Progenitor cell of endocrine pancreas (in vitro differentiated cells): ENCODE data around the gene STXBP6. TPM values are rescaled to one million over a fixed set of nuclear protein-coding genes. Genes with fewer than 3 reads are reported as not detected.

Source experiments
- DNase-seq: peaks from one replicate; pipeline ENCODE4 v3.0.0; 2021; ENCODE audit warnings: low spot score; ENCODE audit not compliant: unreplicated experiment
- H3K27ac Mint-ChIP-seq: 2 replicates; pipeline ENCODE4 v1.8.0; 2021; ENCODE audit warnings: mild to moderate bottlenecking, moderate library complexity, mixed read lengths
- H3K27me3 Mint-ChIP-seq: 2 replicates; pipeline ENCODE4 v1.8.0; 2021; ENCODE audit warnings: mixed read lengths
- H3K36me3 Mint-ChIP-seq: 2 replicates; pipeline ENCODE4 v1.8.0; 2022; ENCODE audit warnings: mixed read lengths; ENCODE audit not compliant: insufficient read depth
- H3K4me1 Mint-ChIP-seq: 2 replicates; pipeline ENCODE4 v1.8.0; 2021; ENCODE audit warnings: low read depth, mixed read lengths
- H3K4me3 Mint-ChIP-seq: 2 replicates; pipeline ENCODE4 v1.8.0; 2021; ENCODE audit warnings: low read depth, mild to moderate bottlenecking, moderate library complexity, mixed read lengths
- H3K9me3 Mint-ChIP-seq: 2 replicates; pipeline ENCODE4 v1.8.0; 2021; ENCODE audit warnings: low read depth, mixed read lengths
- CTCF ChIP-seq: fragments of 200-600 bp; sonication (generic); IDR thresholded peaks from one replicate; pipeline ENCODE4 v1.5.0; 2021; ENCODE audit warnings: antibody characterized with exemption, mild to moderate bottlenecking; ENCODE audit not compliant: unreplicated experiment
- total RNA-seq: library from RNA; stranded (reverse); gene quantifications from 2 replicates; pipeline ENCODE4 v1.2.1, GENCODE V29; 2021

Gene STXBP6
- total RNA-seq, 1 donor from 2014 or later, result 11.9 TPM

- H3K9me3 Mint-ChIP-seq, result no peaks in the 10 kb centered on the region
- H3K4me1 Mint-ChIP-seq, result peaks cover 42% of the 10 kb centered on the region
- peak overlapping the region; percentile 71 for H3K27ac Mint-ChIP-seq
- TF ChIP-seq CTCF, result no peak
- H3K4me3 Mint-ChIP-seq, result no peak overlapping the region
- no peak for DNase-seq
- no peaks in the 10 kb centered on the region for H3K27me3 Mint-ChIP-seq
- H3K36me3 Mint-ChIP-seq, result no peaks in the 10 kb centered on the region
These were observed 231.1 kb downstream of the STXBP6 start for GRCh38 chr14:24818823-24819341.

DNA sequence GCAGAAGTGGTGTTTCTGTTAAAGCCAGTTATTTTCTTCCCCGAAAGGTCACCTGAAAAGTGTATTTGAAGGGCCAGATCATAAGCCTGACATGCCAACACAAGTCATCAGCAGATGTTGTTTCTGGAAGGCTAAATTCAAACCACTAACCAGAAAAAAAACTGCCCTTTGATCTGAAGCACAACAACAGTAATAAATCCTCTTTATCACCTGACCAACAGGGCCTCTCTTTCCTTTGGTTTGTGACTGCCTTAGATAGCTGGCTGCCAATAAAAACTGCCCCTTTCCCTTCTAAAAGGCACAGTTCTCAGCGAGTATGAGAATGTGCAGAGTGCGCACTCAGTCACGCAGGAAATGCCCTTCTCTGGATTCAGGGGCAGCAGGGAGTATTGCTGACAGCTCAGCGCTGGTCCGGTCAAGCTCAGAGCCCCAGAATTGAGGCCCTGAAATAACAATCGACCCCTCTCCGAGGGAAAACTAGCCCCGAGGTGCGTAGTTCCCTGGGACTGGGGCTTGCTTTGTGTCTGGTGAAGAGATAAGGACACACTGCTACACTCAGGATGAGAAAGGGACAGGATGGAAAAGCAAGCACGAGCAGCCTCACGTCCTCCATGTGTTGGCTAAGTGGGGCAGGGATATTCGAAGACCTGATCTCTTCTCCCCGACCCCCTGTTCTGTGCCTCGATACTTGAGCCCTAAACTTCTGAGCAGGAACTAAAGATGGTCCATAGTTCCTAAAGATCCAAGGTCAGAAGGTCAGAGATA, 231.7 kb downstream of the STXBP6 start:
- H3K9me3 Mint-ChIP-seq, result no peaks in the 10 kb centered on the region

DNA sequence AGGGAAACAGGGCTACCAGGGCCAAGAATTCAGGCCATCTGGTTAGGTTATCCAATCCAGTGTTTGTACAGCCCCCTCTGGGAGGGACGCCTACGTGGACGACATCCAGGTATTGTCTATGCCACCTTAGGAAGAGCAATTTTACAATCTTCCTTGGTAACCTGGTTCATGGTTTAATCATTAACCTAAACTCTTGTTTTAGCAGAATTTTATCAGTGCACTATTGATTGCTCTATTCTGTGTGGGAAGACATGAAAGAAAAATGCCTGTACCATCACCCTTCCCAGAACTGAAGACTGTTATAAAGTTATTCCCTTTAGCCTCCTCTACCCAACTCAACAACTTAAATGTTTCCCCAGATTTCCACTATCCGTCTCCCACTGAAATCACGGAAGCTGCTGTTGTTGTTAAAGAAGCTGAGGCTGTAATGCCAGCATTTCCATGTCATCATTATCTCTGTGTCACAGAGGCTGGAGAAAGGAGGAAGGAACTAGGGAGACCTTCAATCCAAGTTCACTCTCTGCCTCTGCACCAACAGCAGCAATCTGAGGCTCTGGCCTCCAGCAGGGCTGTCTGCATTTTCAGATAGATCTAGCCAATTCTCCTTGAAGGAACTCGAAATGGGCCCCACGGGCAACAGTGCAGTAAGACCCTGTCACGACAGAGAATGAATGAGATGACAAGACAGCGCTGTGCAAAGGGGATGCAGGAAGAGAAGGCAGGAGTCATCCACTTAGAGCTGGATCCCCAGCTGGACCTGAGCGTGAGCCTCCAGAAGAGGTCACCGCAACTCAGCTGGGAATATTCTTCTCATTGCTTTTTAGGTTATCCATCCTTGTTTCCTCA, 232.5 kb downstream of the STXBP6 start:
- peak; percentile 13 for TF ChIP-seq CTCF
- H3K9me3 Mint-ChIP-seq, result no peaks in the 10 kb centered on the region
- peaks cover 56% of the 10 kb centered on the region for H3K4me1 Mint-ChIP-seq
- no peaks in the 10 kb centered on the region for H3K27me3 Mint-ChIP-seq
- peak overlapping the region; percentile 63 for H3K27ac Mint-ChIP-seq
- DNase-seq, result no peak
- no peaks in the 10 kb centered on the region for H3K36me3 Mint-ChIP-seq
- H3K4me3 Mint-ChIP-seq, result no peak overlapping the region

More for the DNA sequence above, 231.7 kb downstream of the STXBP6 start:
- H3K27ac Mint-ChIP-seq, result peak overlapping the region; percentile 64
- peaks cover 48% of the 10 kb centered on the region for H3K4me1 Mint-ChIP-seq
- H3K4me3 Mint-ChIP-seq, result no peak overlapping the region
- TF ChIP-seq CTCF, result no peak
- no peaks in the 10 kb centered on the region for H3K27me3 Mint-ChIP-seq
- no peaks in the 10 kb centered on the region for H3K36me3 Mint-ChIP-seq
- no peak for DNase-seq

DNA sequence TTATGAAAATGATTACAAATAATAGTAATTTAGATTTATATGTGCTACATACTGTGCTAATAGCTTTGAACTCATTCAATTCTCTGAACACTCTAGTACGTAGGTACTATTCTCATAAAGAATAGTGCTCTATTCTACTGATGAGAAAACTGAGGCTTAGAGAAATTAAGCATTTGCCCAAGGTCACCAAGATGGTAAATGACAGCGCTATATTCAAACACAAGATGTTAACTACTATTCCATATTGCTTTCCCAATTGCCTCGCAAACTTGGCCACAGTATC, 233.1 kb downstream of the STXBP6 start:
- H3K36me3 Mint-ChIP-seq, result no peaks in the 10 kb centered on the region
- no peak overlapping the region for H3K4me3 Mint-ChIP-seq
- TF ChIP-seq CTCF, result no peak
- H3K27me3 Mint-ChIP-seq, result no peaks in the 10 kb centered on the region
- H3K4me1 Mint-ChIP-seq, result peaks cover 58% of the 10 kb centered on the region
- DNase-seq, result no peak
- no peak overlapping the region for H3K27ac Mint-ChIP-seq
- H3K9me3 Mint-ChIP-seq, result no peaks in the 10 kb centered on the region

DNA sequence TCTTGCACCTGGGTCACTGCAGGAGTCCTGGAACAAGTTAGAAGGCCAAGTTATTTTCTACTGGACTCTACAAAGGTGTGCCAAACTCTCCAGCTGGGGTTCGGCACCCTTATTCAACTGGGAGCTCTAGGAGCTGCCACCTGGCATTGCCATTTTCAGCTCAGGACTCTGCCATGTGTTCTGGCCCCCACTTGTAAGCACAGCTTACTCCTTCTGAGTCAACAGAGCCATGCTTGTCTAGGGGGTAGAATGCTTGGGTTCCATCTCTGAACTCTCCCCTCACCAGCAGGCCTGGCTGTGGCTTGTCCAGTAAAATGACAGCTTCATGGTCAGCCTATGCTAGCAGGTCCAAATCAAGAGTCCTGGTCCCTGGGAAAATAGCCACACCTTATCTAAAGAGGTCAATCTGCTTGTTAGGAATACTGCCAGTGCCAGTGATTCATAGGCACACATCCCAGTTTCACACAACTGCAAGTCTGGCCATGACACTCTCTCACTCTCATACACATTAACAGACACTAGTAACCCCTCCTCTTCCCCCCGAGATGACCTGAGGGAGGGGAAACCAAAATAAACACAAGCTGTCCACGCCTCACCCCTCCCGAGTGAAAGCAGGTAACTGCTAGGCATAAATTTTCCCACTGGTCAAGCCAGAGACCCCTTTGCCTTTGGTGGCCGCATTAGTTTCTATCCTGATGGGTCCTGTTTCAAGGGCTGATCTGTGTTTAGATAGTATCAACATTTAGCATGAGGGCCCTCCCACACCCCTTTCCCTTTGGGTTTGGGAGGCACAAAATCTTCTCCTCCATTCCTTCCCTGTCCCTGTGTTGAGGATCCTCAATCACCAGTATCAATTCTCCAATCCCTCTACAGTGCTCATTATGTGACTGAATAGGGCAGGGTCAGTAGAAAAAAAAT, 233.7 kb downstream of the STXBP6 start:
- no peak overlapping the region for H3K4me3 Mint-ChIP-seq
- no peaks in the 10 kb centered on the region for H3K9me3 Mint-ChIP-seq
- no peaks in the 10 kb centered on the region for H3K27me3 Mint-ChIP-seq
- no peak for TF ChIP-seq CTCF
- no peak for DNase-seq
- peak overlapping the region; percentile 95 for H3K27ac Mint-ChIP-seq
- H3K36me3 Mint-ChIP-seq, result no peaks in the 10 kb centered on the region
- H3K4me1 Mint-ChIP-seq, result peaks cover 58% of the 10 kb centered on the region
